HG02571 (cell line): ENCODE results near the gene NPAS2.

Source experiments
- ATAC-seq: cut with Tn5 transposase; IDR thresholded peaks from one replicate; pipeline ENCODE4 v1.9.1; 2021; ENCODE audit warnings: mild to moderate bottlenecking, moderate library complexity; ENCODE audit not compliant: unreplicated experiment

Gene NPAS2

GRCh38 chr2:100902817-100903405, 83.0 kb downstream of the NPAS2 start:
- no peak for ATAC-seq

- no peak for ATAC-seq
These were observed 83.8 kb downstream of the NPAS2 start for GRCh38 chr2:100903534-100904258.

GRCh38 chr2:100905132-100905805, 85.3 kb downstream of the NPAS2 start:
- no peak for ATAC-seq

GRCh38 chr2:100906131-100906530, 86.2 kb downstream of the NPAS2 start:
- no peak for ATAC-seq

GRCh38 chr2:100906679-100907078, 86.7 kb downstream of the NPAS2 start:
- no peak for ATAC-seq

GRCh38 chr2:100907832-100908231, 87.9 kb downstream of the NPAS2 start:
- ATAC-seq, result no peak

- ATAC-seq, result no peak
These were observed 89.7 kb downstream of the NPAS2 start for GRCh38 chr2:100909534-100910081.

GRCh38 chr2:100910111-100910510, 90.2 kb downstream of the NPAS2 start:
- no peak for ATAC-seq

GRCh38 chr2:100919316-100919715, 99.4 kb downstream of the NPAS2 start:
- no peak for ATAC-seq

- no peak for ATAC-seq
These were observed 101.8 kb downstream of the NPAS2 start for GRCh38 chr2:100921685-100922161.

GRCh38 chr2:100923461-100924060, 103.6 kb downstream of the NPAS2 start:
- no peak for ATAC-seq

- ATAC-seq, result no peak
These were observed 104.2 kb downstream of the NPAS2 start for GRCh38 chr2:100924122-100924519.

- ATAC-seq, result peak; percentile 82
These were observed 104.8 kb downstream of the NPAS2 start for GRCh38 chr2:100924520-100925451.

GRCh38 chr2:100928235-100928634, 108.3 kb downstream of the NPAS2 start:
- no peak for ATAC-seq

- no peak for ATAC-seq
These were observed 109.2 kb downstream of the NPAS2 start for GRCh38 chr2:100929147-100929546.

GRCh38 chr2:100934504-100935371, 114.8 kb downstream of the NPAS2 start:
- no peak for ATAC-seq

- ATAC-seq, result no peak
These were observed 115.4 kb downstream of the NPAS2 start for GRCh38 chr2:100935372-100935752.

GRCh38 chr2:100936070-100936741, 116.3 kb downstream of the NPAS2 start:
- ATAC-seq, result no peak
